HepG2 (cell line): ENCODE measurements around the gene BMF. TPM values are rescaled to one million over a fixed set of nuclear protein-coding genes. Genes with fewer than 3 reads are reported as not detected.

Experiments
- AGO1 ChIP-seq: fragments of 200-400 bp; formaldehyde crosslinking; IDR thresholded peaks from 2 replicates; pipeline ENCODE4 v1.6.1; 2017; ENCODE audit warnings: mild to moderate bottlenecking, low read depth, low read length, moderate library complexity; ENCODE audit not compliant: poor library complexity, severe bottlenecking
- ARID2 ChIP-seq: sonication (generic); formaldehyde crosslinking; IDR thresholded peaks from 2 replicates; pipeline ENCODE4 v1.8.1; 2022; ENCODE audit warnings: mild to moderate bottlenecking, missing genetic modification reagents, borderline replicate concordance
- ARNTL ChIP-seq: sonication (generic); formaldehyde crosslinking; IDR thresholded peaks from 2 replicates; pipeline ENCODE4 v1.4.0; 2020; ENCODE audit warnings: mild to moderate bottlenecking, missing genetic modification reagents
- ATF3 ChIP-seq: sonication (generic); formaldehyde crosslinking; IDR thresholded peaks from 2 replicates; pipeline ENCODE4 v1.4.0; 2020; ENCODE audit warnings: missing genetic modification reagents
- ATM ChIP-seq: fragments of 450-650 bp; IDR thresholded peaks from 2 replicates; pipeline ENCODE4 v1.7.1; 2017; ENCODE audit warnings: mild to moderate bottlenecking, borderline replicate concordance
- LCORL ChIP-seq, 2 experiments: fragments of 450-650 bp in 1 of 2; sonication (generic) in 1 of 2; formaldehyde crosslinking in 1 of 2; IDR thresholded peaks; 2 replicates each; pipeline versions ENCODE4 v1.5.0 to v1.6.1; 2017 to 2020; ENCODE audit warnings: antibody characterized with exemption in 1 of 2, missing genetic modification reagents in 1 of 2
- MAF1 ChIP-seq: sonication (generic); formaldehyde crosslinking; IDR thresholded peaks from 2 replicates; pipeline ENCODE4 v1.5.0; 2020; ENCODE audit warnings: missing genetic modification reagents, borderline replicate concordance
- MTA1 ChIP-seq: sonication (generic); formaldehyde crosslinking; IDR thresholded peaks from 2 replicates; pipeline ENCODE4 v1.4.0; 2020; ENCODE audit warnings: missing genetic modification reagents, mild to moderate bottlenecking, borderline replicate concordance
- REST ChIP-seq, 2 experiments: IDR thresholded peaks; 2 replicates each; pipeline ENCODE4 v1.6.1; 2011 to 2012; ENCODE audit warnings: low read length in 2 of 2, borderline replicate concordance in 1 of 2, low read depth in 1 of 2, mild to moderate bottlenecking in 1 of 2, moderate library complexity in 1 of 2
- RFX1 ChIP-seq: fragments of 450-650 bp; IDR thresholded peaks from 2 replicates; pipeline ENCODE4 v1.6.1; 2017
- RNF2 ChIP-seq: fragments of 450-650 bp; conservative IDR thresholded peaks from 2 replicates; pipeline ENCODE4 v1.6.1; 2016; ENCODE audit warnings: low read depth
- YY1 ChIP-seq: IDR thresholded peaks from 2 replicates; pipeline ENCODE4 v1.6.1; 2011; ENCODE audit warnings: low read length, low read depth, moderate library complexity, mild to moderate bottlenecking; ENCODE audit not compliant: insufficient read depth, insufficient replicate concordance
- ZNF207 ChIP-seq: fragments of 450-650 bp; IDR thresholded peaks from 2 replicates; pipeline ENCODE4 v1.6.1; 2016; ENCODE audit warnings: antibody characterized with exemption, borderline replicate concordance
- ZNF687 ChIP-seq: sonication (generic); formaldehyde crosslinking; IDR thresholded peaks from 2 replicates; pipeline ENCODE4 v1.5.1; 2020; ENCODE audit warnings: mild to moderate bottlenecking, missing genetic modification reagents, moderate library complexity
- ZNF891 ChIP-seq: sonication (generic); formaldehyde crosslinking; IDR thresholded peaks from 2 replicates; pipeline ENCODE4 v1.5.0; 2020; ENCODE audit warnings: mild to moderate bottlenecking, missing genetic modification reagents
- polyA plus RNA-seq, 8 experiments: library from polyadenylated mRNA; depleted of rRNA in 3 of 8; stranded (reverse) in 7 of 8; unstranded in 1 of 8; fragments of >200 nt; fragmentation: Illumina TruSeq in 4 of 8; extraction: Trizol in 4 of 8; gene quantifications; 2 replicates each; pipeline versions ENCODE4 v1.2.1 to v1.2.3, GENCODE V29; 2011 to 2016; ENCODE audit warnings: low read depth in 4 of 8, missing spikeins in 1 of 8, mixed read lengths in 1 of 8; ENCODE audit not compliant: insufficient read depth in 1 of 8
- total RNA-seq, 5 experiments: library from RNA; depleted of rRNA; stranded (reverse); fragments of >200 nt; fragmentation: Illumina TruSeq; extraction: Trizol; gene quantifications; 2 replicates each; pipeline ENCODE4 v1.2.3, GENCODE V29; 2016; ENCODE audit warnings: low read depth in 1 of 5
- TF ChIP-seq, protein P1 (sequence below): IDR thresholded peaks from 2 replicates; pipeline ENCODE4 v1.6.1; 2016; ENCODE audit warnings: low read depth, borderline replicate concordance
- TF ChIP-seq, protein P2 (sequence below): sonication (generic); formaldehyde crosslinking; IDR thresholded peaks from 2 replicates; pipeline ENCODE4 v1.5.1; 2020; ENCODE audit warnings: missing genetic modification reagents, mild to moderate bottlenecking, borderline replicate concordance

BMF gene
- total and polyA plus RNA-seq, 2 of the 13 experiments (the other 11 are each of a cell fraction or from before 2014, with no cell fraction given) = 8.7 to 15.9 TPM

DNA sequence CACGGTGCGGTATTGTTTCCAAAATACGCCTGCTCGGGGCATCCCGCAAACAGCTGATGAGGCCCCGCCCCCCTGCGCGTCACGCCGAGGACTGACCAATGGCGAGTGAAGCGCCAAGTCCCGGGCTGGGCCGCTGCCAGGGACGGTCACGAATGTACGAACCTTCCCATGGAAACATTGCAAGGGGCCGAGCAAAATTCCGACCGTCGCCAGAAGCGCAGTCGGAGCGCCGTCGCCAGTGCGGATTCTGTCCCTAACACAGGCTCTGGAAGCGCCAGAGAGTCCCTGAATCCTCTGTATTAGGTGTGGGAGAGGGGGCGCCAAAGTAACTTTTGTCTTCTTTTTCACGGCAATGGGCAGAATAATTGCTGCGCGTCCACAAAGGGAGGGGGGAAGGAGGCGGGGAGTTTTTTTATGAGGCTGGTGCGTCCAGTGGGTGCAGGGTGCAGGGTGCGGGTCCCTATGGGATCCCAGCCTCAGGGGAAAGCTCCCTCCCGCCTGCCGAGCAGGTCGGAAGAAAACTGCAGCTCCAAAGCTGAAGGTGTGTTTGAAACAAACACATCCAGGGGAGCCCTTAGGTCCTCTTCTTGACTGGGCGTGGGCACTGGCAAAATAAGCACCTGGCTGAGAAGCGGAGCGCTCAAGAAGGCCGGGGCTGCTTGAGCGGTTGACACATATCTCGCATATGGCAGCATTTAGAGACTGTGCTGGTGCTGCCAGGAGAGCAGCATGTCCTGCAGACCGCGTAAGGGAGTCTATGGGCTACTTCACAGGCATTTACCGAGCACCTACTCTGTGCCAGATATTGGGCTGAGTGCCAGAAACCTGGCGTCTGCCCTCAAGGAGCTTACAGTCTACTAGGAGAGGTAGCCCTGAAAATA is at the start of gene BMF (continued):
- TF ChIP-seq, protein P1, sequence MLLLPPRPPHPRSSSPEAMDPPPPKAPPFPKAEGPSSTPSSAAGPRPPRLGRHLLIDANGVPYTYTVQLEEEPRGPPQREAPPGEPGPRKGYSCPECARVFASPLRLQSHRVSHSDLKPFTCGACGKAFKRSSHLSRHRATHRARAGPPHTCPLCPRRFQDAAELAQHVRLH (CRISPR knock-in tag) = peak; percentile 61; the same call in 1 of the 2 replicates
- TF ChIP-seq ZNF891 (CRISPR knock-in tag) (peak; percentile 69; the same call in 1 of the 2 replicates), REST (IDR thresholded peaks at IDR 0.05; ENCODE audit: borderline replicate concordance in 1 of 2, low read depth in 1 of 2, low read length in 2 of 2) (no peak), LCORL (IDR thresholded peaks at IDR 0.05) (no peak), LCORL (CRISPR knock-in tag; IDR thresholded peaks at IDR 0.05) (peak; percentile 95), AGO1 (peak; percentile 48), ZNF207 (no peak), RFX1 (peak; percentile 38; the same call in 1 of the 2 replicates), MAF1 (0 out of 2 replicates have a peak, but pooled peaks have one; percentile 43), ATF3 (peak; percentile 31; the same call in 1 of the 2 replicates), YY1 (peak; percentile 91), MTA1 (CRISPR knock-in tag) (no peak; the same call in 1 of the 2 replicates), ATM (no peak), ZNF687 (CRISPR knock-in tag) (peak; percentile 78), ARNTL (CRISPR knock-in tag) (peak; percentile 74), ARID2 (CRISPR knock-in tag) (peak; percentile 83; the same call in 1 of the 2 replicates), RNF2 (no peak)
- TF ChIP-seq, protein P2, sequence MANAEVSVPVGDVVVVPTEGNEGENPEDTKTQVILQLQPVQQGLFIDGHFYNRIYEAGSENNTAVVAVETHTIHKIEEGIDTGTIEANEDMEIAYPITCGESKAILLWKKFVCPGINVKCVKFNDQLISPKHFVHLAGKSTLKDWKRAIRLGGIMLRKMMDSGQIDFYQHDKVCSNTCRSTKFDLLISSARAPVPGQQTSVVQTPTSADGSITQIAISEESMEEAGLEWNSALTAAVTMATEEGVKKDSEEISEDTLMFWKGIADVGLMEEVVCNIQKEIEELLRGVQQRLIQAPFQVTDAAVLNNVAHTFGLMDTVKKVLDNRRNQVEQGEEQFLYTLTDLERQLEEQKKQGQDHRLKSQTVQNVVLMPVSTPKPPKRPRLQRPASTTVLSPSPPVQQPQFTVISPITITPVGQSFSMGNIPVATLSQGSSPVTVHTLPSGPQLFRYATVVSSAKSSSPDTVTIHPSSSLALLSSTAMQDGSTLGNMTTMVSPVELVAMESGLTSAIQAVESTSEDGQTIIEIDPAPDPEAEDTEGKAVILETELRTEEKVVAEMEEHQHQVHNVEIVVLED = peak; percentile 70; the same call in 1 of the 2 replicates
